ENCODE results near the gene MRGPRX2.

DNA sequence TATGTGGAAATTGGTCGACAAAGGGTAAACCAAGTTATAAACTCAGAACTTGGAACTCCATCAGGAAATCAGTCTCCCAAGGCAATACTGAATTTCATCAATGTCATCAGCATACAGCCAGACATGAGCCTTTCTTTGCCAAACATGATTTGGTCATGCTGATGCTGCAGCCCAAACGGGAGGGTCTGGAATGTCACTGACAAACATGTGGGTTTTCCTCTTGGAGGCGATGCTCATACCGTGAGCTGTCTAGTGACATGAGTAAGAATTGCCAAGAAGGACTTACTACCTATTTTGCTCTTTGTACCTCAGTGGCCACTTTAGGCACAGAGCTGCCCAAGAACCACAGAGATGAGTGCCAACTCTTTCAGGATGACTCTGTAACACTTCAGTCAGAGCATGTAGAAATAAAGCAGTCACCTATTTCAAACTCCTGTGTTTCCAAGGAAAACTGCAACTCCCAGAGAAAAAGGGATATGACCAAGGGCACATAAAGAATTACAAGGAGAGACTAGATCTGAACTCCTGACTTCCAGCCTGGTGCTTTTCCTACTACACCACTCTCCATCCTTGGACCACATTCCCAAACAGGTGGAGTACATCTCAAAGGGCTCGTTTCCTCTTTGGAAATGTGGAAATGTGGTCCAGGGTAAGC lies 24.3 kb upstream of the MRGPRX2 start:
- no peak for TF ChIP-seq EZH2 (optimal IDR thresholded peaks at IDR 0.05; ENCODE audit: low read depth, low read length)
- TF ChIP-seq, protein P1, sequence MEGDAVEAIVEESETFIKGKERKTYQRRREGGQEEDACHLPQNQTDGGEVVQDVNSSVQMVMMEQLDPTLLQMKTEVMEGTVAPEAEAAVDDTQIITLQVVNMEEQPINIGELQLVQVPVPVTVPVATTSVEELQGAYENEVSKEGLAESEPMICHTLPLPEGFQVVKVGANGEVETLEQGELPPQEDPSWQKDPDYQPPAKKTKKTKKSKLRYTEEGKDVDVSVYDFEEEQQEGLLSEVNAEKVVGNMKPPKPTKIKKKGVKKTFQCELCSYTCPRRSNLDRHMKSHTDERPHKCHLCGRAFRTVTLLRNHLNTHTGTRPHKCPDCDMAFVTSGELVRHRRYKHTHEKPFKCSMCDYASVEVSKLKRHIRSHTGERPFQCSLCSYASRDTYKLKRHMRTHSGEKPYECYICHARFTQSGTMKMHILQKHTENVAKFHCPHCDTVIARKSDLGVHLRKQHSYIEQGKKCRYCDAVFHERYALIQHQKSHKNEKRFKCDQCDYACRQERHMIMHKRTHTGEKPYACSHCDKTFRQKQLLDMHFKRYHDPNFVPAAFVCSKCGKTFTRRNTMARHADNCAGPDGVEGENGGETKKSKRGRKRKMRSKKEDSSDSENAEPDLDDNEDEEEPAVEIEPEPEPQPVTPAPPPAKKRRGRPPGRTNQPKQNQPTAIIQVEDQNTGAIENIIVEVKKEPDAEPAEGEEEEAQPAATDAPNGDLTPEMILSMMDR (IDR thresholded peaks at IDR 0.05; ENCODE audit: low read length): no peak
